Measurements from ENCODE around the gene KIAA1671.

Gene KIAA1671

GRCh38 chr22:25061134-25061533, 108.6 kb downstream of the KIAA1671 start:
- no peak for DNase-seq (ENCODE audit: low read depth)
- TF ChIP-seq CTCF (IDR thresholded peaks at IDR 0.05; ENCODE audit: insufficient read depth, low read depth, low read length, missing control alignments): no peak
- no peak overlapping the region for H3K4me3 ChIP-seq (ENCODE audit: low read depth, low read length)

GRCh38 chr22:25061605-25062376, 109.3 kb downstream of the KIAA1671 start:
- H3K4me3 ChIP-seq (ENCODE audit: low read depth, low read length): no peak overlapping the region
- TF ChIP-seq CTCF (IDR thresholded peaks at IDR 0.05; ENCODE audit: insufficient read depth, low read depth, low read length, missing control alignments): no peak
- no peak for DNase-seq (ENCODE audit: low read depth)

GRCh38 chr22:25062386-25063085, 110.0 kb downstream of the KIAA1671 start:
- TF ChIP-seq CTCF (IDR thresholded peaks at IDR 0.05; ENCODE audit: insufficient read depth, low read depth, low read length, missing control alignments): no peak
- H3K4me3 ChIP-seq (ENCODE audit: low read depth, low read length): no peak overlapping the region
- DNase-seq (ENCODE audit: low read depth): no peak

GRCh38 chr22:25064894-25065560, 112.5 kb downstream of the KIAA1671 start:
- H3K4me3 ChIP-seq (ENCODE audit: low read depth, low read length): no peak overlapping the region
- TF ChIP-seq CTCF (IDR thresholded peaks at IDR 0.05; ENCODE audit: insufficient read depth, low read depth, low read length, missing control alignments): no peak
- DNase-seq (ENCODE audit: low read depth): no peak

GRCh38 chr22:25066861-25067435, 114.4 kb downstream of the KIAA1671 start:
- H3K4me3 ChIP-seq (ENCODE audit: low read depth, low read length): no peak overlapping the region
- no peak for DNase-seq (ENCODE audit: low read depth)
- no peak for TF ChIP-seq CTCF (IDR thresholded peaks at IDR 0.05; ENCODE audit: insufficient read depth, low read depth, low read length, missing control alignments)

GRCh38 chr22:25067851-25068421, 115.4 kb downstream of the KIAA1671 start:
- no peak for TF ChIP-seq CTCF (IDR thresholded peaks at IDR 0.05; ENCODE audit: insufficient read depth, low read depth, low read length, missing control alignments)
- H3K4me3 ChIP-seq (ENCODE audit: low read depth, low read length): no peak overlapping the region

More at GRCh38 chr22:25067851-25068421, 115.4 kb downstream of the KIAA1671 start:
- DNase-seq (ENCODE audit: low read depth): no peak

All from GM12865 (cell line).